Prostate gland (tissue), 2 donors: Measurements from ENCODE around the gene STEAP3. TPM values are rescaled to one million over a fixed set of nuclear protein-coding genes. Genes with fewer than 3 reads are reported as not detected.

Experiments used
- DNase-seq: peaks from one replicate; pipeline ENCODE4 v3.0.0-alpha.2; 2019; ENCODE audit warnings: low spot score
- H3K27ac ChIP-seq, 2 donors: fragments of 200-600 bp; sonication (generic); 2 replicates each; pipeline ENCODE4 v1.5.1; 2017 to 2019
- H3K27me3 ChIP-seq: fragments of 200-600 bp; sonication (generic); replicated peaks from 2 replicates; pipeline ENCODE4 v1.5.1; 2019; ENCODE audit not compliant: insufficient read depth
- H3K36me3 ChIP-seq, 2 donors: fragments of 200-600 bp; sonication (generic); 1 replicate in 1 of 2; 2 replicates in 1 of 2; pipeline versions ENCODE4 v1.5.1 to v1.8.1; 2017 to 2019
- H3K4me1 ChIP-seq: fragments of 200-600 bp; sonication (generic); replicated peaks from 2 replicates; pipeline ENCODE4 v1.5.1; 2019
- H3K4me3 ChIP-seq, 2 donors: fragments of 200-600 bp; sonication (generic); 2 replicates each; pipeline ENCODE4 v1.5.1; 2017 to 2019
- H3K9me3 ChIP-seq: fragments of 200-600 bp; sonication (generic); 2 replicates; pipeline ENCODE4 v1.5.1; 2017
- POLR2A ChIP-seq: fragments of 450-650 bp; IDR thresholded peaks from one replicate; pipeline ENCODE4 v1.6.1; 2016; ENCODE audit warnings: antibody characterized with exemption, mild to moderate bottlenecking
- POLR2AphosphoS5 ChIP-seq: sonication (generic); formaldehyde crosslinking; IDR thresholded peaks from one replicate; pipeline ENCODE4 v1.6.1; 2017; ENCODE audit warnings: antibody characterized with exemption
- WGBS: methylation state at CpG from one replicate; pipeline ENCODE4 v1.1.5; 2018; 5-methylcytosine and 5-hydroxymethylcytosine counted together
- intact Hi-C: fragments of 100-400 bp; cut with DNase I; formaldehyde crosslinking; loops from one replicate; pipeline ENCODE4 v1.14.2; 2022
- total RNA-seq, 2 donors: library from RNA; depleted of rRNA; stranded (reverse); fragments of >200 nt; gene quantifications; one replicate each; pipeline ENCODE4 v1.1.0, GENCODE V29; 2016
- TF ChIP-seq, protein P1 (sequence below), 4 experiments: fragments of 200-600 bp in 2 of 4; fragments of 450-650 bp in 2 of 4; sonication (generic) in 2 of 4; IDR thresholded peaks; 1 replicate in 3 of 4; 2 replicates in 1 of 4; pipeline ENCODE4 v1.5.1; 2016 to 2019; ENCODE audit warnings: antibody characterized with exemption in 4 of 4, mild to moderate bottlenecking in 2 of 4, moderate library complexity in 2 of 4

The STEAP3 gene
- total RNA-seq, 2 donors from 2014 or later = 15.3 to 25.1 TPM

DNA sequence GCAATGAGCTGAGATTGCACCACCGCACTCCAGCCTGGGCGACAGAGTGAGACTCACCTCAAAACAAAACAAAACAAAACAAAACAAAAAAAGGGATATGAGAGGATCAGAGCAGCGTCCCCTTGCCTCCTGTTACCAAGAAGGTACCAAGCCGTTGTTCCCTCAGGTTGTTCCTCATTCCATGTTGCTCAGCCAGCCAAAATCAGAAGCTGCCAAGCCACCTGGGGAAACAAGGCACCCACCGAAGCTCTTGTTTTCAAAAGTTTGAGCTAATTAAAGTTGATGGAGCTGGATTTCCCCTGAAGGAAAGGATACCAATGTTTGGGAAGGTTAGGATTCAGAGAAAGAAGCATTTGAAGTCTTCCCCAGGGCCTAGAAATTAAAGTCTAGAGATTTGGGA is 21.8 kb upstream of the STEAP3 start:
- TF ChIP-seq POLR2A (no peak), POLR2AphosphoS5 (no peak)
- TF ChIP-seq, protein P1, sequence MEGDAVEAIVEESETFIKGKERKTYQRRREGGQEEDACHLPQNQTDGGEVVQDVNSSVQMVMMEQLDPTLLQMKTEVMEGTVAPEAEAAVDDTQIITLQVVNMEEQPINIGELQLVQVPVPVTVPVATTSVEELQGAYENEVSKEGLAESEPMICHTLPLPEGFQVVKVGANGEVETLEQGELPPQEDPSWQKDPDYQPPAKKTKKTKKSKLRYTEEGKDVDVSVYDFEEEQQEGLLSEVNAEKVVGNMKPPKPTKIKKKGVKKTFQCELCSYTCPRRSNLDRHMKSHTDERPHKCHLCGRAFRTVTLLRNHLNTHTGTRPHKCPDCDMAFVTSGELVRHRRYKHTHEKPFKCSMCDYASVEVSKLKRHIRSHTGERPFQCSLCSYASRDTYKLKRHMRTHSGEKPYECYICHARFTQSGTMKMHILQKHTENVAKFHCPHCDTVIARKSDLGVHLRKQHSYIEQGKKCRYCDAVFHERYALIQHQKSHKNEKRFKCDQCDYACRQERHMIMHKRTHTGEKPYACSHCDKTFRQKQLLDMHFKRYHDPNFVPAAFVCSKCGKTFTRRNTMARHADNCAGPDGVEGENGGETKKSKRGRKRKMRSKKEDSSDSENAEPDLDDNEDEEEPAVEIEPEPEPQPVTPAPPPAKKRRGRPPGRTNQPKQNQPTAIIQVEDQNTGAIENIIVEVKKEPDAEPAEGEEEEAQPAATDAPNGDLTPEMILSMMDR (IDR thresholded peaks at IDR 0.05) = no peak
- 50% methylated on average over 5 of the region's 5 CpGs for WGBS
- Histone ChIP-seq H3K36me3 (no peaks in the 10 kb centered on the region), H3K4me1 (no peaks in the 10 kb centered on the region), H3K9me3 (no peaks in the 10 kb centered on the region), H3K27me3 (no peaks in the 10 kb centered on the region), H3K27ac (no peak overlapping the region), H3K4me3 (no peak overlapping the region)
- intact Hi-C loops = no loop called here
- DNase-seq = no peak

- no peaks in the 10 kb centered on the region for H3K36me3 ChIP-seq
Measured at GRCh38 chr2:119202610-119203310, 20.9 kb upstream of the STEAP3 start.

DNA sequence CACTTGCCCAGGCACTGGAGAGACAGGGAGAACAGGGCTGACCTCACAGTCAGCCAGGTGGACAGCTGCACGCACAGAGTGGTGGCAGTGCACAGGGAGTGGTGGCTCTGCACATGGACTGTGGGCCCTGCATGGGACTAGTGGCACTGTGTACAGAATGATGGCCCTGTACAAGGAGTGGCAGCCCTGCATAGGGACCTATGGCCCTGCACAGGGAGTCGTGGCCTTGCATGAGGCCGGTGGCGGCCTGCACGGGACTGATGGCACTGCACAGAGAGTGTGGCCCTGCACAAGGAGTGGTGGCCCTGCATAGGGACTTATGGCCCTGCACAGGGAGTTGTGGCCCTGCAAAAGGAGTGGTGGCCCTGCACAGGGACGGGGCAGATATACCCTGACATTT is 19.1 kb upstream of the STEAP3 start:
- 85% methylated on average over 6 of the region's 6 CpGs for WGBS
- Histone ChIP-seq H3K4me3 (no peak overlapping the region), H3K27ac (no peak overlapping the region), H3K27me3 (no peaks in the 10 kb centered on the region), H3K36me3 (no peaks in the 10 kb centered on the region), H3K9me3 (no peaks in the 10 kb centered on the region), H3K4me1 (no peaks in the 10 kb centered on the region)
- intact Hi-C loops = no loop called here
- TF ChIP-seq, protein P1 (IDR thresholded peaks at IDR 0.05) = no peak
- TF ChIP-seq POLR2AphosphoS5 (no peak), POLR2A (no peak)
- DNase-seq = no peak

More at GRCh38 chr2:119202610-119203310, 20.9 kb upstream of the STEAP3 start:
- no peak for DNase-seq
- TF ChIP-seq, protein P1 (IDR thresholded peaks at IDR 0.05) = no peak
- TF ChIP-seq POLR2AphosphoS5 = no peak
- no peak for TF ChIP-seq POLR2A
- 94% methylated on average over 1 of the region's 1 CpG for WGBS
- Histone ChIP-seq H3K9me3 (no peaks in the 10 kb centered on the region), H3K4me1 (no peaks in the 10 kb centered on the region), H3K4me3 (no peak overlapping the region), H3K27me3 (no peaks in the 10 kb centered on the region), H3K27ac (no peak overlapping the region)
- intact Hi-C loops = no loop called here

- Histone ChIP-seq H3K4me3 (no peak overlapping the region), H3K27ac (no peak overlapping the region), H3K36me3 (no peaks in the 10 kb centered on the region), H3K4me1 (no peaks in the 10 kb centered on the region), H3K9me3 (no peaks in the 10 kb centered on the region), H3K27me3 (no peaks in the 10 kb centered on the region)
- TF ChIP-seq POLR2A = no peak
- TF ChIP-seq, protein P1 (IDR thresholded peaks at IDR 0.05) = no peak
- no peak for TF ChIP-seq POLR2AphosphoS5
- intact Hi-C loops = no loop called here
- 60% methylated on average over 13 of the region's 13 CpGs for WGBS
- no peak for DNase-seq
Measured at GRCh38 chr2:119205001-119205706, 18.5 kb upstream of the STEAP3 start.
